Spleen (tissue), 7 donors: ENCODE measurements around the gene NTSR1.

Experiments
- POLR2AphosphoS5 ChIP-seq, 3 donors: sonication (generic); formaldehyde crosslinking; IDR thresholded peaks; one replicate each; pipeline ENCODE4 v1.5.1; 2017; ENCODE audit warnings: antibody characterized with exemption in 3 of 3
- TF ChIP-seq, protein P1 (sequence below), 11 experiments: fragments of 200-600 bp in 7 of 11; fragments of 450-650 bp in 4 of 11; sonication (generic) in 4 of 11; IDR thresholded peaks in 8 of 11; conservative IDR thresholded peaks in 3 of 11; 1 replicate in 7 of 11; 2 replicates in 4 of 11; pipeline versions ENCODE4 v1.4.0 to v1.8.0; 2016 to 2021; ENCODE audit warnings: antibody characterized with exemption in 11 of 11, inconsistent platforms in 4 of 11, mild to moderate bottlenecking in 1 of 11
- donor health status: DM: no; HTN: no; CAD: no; lungs with moderate emphysema.
- donor health status: DM: no; HTN: no; CAD: no.
- donor health status: DM: no; HTN: no; CAD: no.

DNA sequence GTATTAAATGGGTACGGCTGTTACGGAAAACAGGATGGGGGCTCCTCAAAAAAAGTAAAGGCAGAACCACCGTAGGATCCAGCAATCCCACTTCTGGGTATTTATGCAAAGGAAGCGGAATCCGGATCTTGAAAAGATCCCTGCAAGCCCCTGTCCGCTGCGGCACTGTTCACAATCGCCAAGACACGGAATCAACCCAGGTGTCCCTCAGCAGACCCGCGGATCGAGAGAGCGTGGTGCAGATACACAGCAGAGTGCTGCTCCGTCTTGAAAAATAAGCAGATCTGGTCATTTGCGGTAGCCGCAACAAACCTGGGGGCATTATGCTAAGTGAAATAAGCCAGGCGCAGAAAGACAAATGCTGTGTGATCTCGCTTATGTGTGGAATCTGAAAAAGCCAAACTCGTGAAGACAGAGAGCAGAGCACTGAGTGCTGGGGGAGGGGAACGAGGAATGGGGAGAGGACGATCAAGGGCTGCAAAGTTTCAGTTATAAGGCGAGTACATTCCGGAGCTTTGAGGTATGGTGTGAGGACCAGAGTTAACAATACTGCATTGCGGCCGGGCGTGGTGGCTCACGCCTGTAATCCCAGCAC is 41.3 kb downstream of the NTSR1 start:
- TF ChIP-seq, protein P1, sequence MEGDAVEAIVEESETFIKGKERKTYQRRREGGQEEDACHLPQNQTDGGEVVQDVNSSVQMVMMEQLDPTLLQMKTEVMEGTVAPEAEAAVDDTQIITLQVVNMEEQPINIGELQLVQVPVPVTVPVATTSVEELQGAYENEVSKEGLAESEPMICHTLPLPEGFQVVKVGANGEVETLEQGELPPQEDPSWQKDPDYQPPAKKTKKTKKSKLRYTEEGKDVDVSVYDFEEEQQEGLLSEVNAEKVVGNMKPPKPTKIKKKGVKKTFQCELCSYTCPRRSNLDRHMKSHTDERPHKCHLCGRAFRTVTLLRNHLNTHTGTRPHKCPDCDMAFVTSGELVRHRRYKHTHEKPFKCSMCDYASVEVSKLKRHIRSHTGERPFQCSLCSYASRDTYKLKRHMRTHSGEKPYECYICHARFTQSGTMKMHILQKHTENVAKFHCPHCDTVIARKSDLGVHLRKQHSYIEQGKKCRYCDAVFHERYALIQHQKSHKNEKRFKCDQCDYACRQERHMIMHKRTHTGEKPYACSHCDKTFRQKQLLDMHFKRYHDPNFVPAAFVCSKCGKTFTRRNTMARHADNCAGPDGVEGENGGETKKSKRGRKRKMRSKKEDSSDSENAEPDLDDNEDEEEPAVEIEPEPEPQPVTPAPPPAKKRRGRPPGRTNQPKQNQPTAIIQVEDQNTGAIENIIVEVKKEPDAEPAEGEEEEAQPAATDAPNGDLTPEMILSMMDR (IDR thresholded peaks at IDR 0.05 in 8 of 11, conservative IDR thresholded peaks at IDR 0.05 in 3 of 11): no peak
- no peak for TF ChIP-seq POLR2AphosphoS5 (IDR thresholded peaks at IDR 0.05)
